Mesendoderm (in vitro differentiated cells): ENCODE results near the gene RHNO1.

Experiments
- DNase-seq: peaks from one replicate; pipeline ENCODE4 v3.0.0; 2013
- H2AK5ac ChIP-seq: 2 replicates; pipeline ENCODE4 v1.6.1; 2013; ENCODE audit warnings: low read length, inconsistent platforms
- H2BK120ac ChIP-seq: 2 replicates; pipeline ENCODE4 v1.6.1; 2013; ENCODE audit warnings: low read depth, mild to moderate bottlenecking, low read length, moderate library complexity, mixed read lengths
- H2BK15ac ChIP-seq: replicated peaks from 2 replicates; pipeline ENCODE4 v1.6.1; 2013; ENCODE audit warnings: low read depth, mild to moderate bottlenecking, moderate library complexity
- H2BK5ac ChIP-seq: 2 replicates; pipeline ENCODE4 v1.6.1; 2013; ENCODE audit warnings: low read length, inconsistent platforms
- H3K18ac ChIP-seq: 2 replicates; pipeline ENCODE4 v1.6.1; 2013; ENCODE audit warnings: mild to moderate bottlenecking, low read length, mixed read lengths
- H3K23ac ChIP-seq: one replicate; pipeline ENCODE4 v1.6.1; 2013; ENCODE audit warnings: low read length
- H3K27ac ChIP-seq: 2 replicates; pipeline ENCODE4 v1.5.1; 2013; ENCODE audit warnings: low read depth, mild to moderate bottlenecking, inconsistent platforms, low read length, moderate library complexity
- H3K27me3 ChIP-seq: 2 replicates; pipeline ENCODE4 v1.6.1; 2013; ENCODE audit warnings: low read length, control low read depth, mild to moderate bottlenecking, inconsistent platforms; ENCODE audit not compliant: insufficient read depth, poor library complexity
- H3K36me3 ChIP-seq: 2 replicates; pipeline ENCODE4 v1.6.1; 2013; ENCODE audit warnings: low read length, inconsistent platforms; ENCODE audit not compliant: control insufficient read depth, insufficient read depth
- H3K4ac ChIP-seq: one replicate; pipeline ENCODE4 v1.6.1; 2013; ENCODE audit warnings: low read depth, mild to moderate bottlenecking, low read length, moderate library complexity
- H3K4me1 ChIP-seq: 2 replicates; pipeline ENCODE4 v1.6.1; 2013; ENCODE audit warnings: low read depth, low read length, inconsistent platforms; ENCODE audit not compliant: control insufficient read depth
- H3K4me2 ChIP-seq: 2 replicates; pipeline ENCODE4 v1.6.1; 2013; ENCODE audit warnings: low read length
- H3K4me3 ChIP-seq: 2 replicates; pipeline ENCODE4 v1.5.1; 2013; ENCODE audit warnings: mild to moderate bottlenecking, low read length
- H3K56ac ChIP-seq: one replicate; pipeline ENCODE4 v1.6.1; 2013; ENCODE audit warnings: low read length
- H3K79me1 ChIP-seq: 2 replicates; pipeline ENCODE4 v1.6.1; 2013; ENCODE audit warnings: low read length, inconsistent platforms
- H3K79me2 ChIP-seq: 2 replicates; pipeline ENCODE4 v1.6.1; 2013; ENCODE audit warnings: mild to moderate bottlenecking, low read length; ENCODE audit not compliant: control insufficient read depth, insufficient read depth
- H3K9ac ChIP-seq: 2 replicates; pipeline ENCODE4 v1.6.1; 2013; ENCODE audit warnings: low read length, inconsistent platforms
- H4K5ac ChIP-seq: one replicate; pipeline ENCODE4 v1.6.1; 2013; ENCODE audit warnings: low read length
- H4K8ac ChIP-seq: one replicate; pipeline ENCODE4 v1.6.1; 2013; ENCODE audit warnings: low read depth, mild to moderate bottlenecking, control low read depth, low read length, moderate library complexity
- WGBS: extraction: QIAGEN DNeasy Blood & Tissue Kit; methylation state at CpG from one replicate; pipeline ENCODE4 v1.1.7; 2013; ENCODE audit warnings: low lambda C conversion rate, missing lambda C conversion rate; ENCODE audit not compliant: insufficient coverage; ENCODE audit errors: extremely low coverage; 5-methylcytosine and 5-hydroxymethylcytosine counted together

RHNO1 gene

DNA sequence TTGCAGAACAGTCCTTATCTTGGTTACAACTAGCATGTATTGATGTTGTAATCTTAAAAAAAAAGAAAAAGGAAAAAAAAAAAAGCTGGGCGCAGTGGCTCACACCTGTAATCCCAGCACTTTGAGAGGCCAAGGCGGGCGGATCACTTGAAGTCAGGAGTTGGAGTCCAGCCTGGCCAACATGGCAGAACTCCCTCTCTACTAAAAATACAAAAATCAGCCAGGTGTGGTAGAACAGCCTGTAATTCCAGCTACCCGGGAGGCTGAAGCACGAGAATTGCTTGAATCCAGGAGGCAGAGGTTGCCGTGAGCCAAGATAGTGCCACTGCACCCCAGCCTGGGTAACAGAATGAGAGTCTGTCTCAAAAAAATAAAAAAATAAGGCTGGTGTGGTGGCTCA is 56.6 kb downstream of the RHNO1 start:
- no peak overlapping the region for H3K18ac ChIP-seq
- H3K23ac ChIP-seq, result no peak overlapping the region
- H3K27ac ChIP-seq, result no peak overlapping the region
- no CpG with 5 or more reads among the region's 6 CpGs for WGBS
- no peak overlapping the region for H3K4ac ChIP-seq
- no peaks in the 10 kb centered on the region for H3K27me3 ChIP-seq
- H3K4me2 ChIP-seq, result no peak overlapping the region
- no peaks in the 10 kb centered on the region for H3K79me1 ChIP-seq
- no peak overlapping the region for H3K56ac ChIP-seq
- no peak overlapping the region for H2BK120ac ChIP-seq
- H3K9ac ChIP-seq, result no peak overlapping the region
- no peak overlapping the region for H2BK15ac ChIP-seq
- H3K36me3 ChIP-seq, result peaks cover 2% of the 10 kb centered on the region
- H3K4me3 ChIP-seq, result no peak overlapping the region
- DNase-seq, result no peak
- no peak overlapping the region for H2BK5ac ChIP-seq
- H2AK5ac ChIP-seq, result no peak overlapping the region
- no peak overlapping the region for H4K8ac ChIP-seq
- H3K79me2 ChIP-seq, result no peaks in the 10 kb centered on the region
- no peak overlapping the region for H4K5ac ChIP-seq
- H3K4me1 ChIP-seq, result no peaks in the 10 kb centered on the region

DNA sequence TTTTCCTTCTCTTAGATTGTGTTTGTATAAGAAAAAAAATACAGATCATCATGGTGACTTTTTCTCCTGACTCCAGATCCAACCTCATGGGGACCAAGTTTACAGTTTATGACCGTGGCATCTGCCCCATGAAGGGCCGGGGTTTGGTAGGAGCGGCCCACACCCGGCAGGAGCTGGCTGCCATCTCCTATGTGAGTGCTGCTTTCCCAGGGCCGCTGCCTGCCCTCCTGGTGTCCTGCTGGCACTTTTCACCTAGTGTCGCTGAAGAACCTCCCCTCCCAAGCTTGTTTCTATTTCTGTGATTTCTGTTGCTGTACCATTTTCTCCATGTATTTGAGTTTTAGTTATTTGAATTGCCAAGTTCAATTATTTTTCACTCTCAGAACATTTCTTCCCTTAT is 57.3 kb downstream of the RHNO1 start:
- Histone ChIP-seq H3K4me3 (no peak overlapping the region), H3K4me1 (no peaks in the 10 kb centered on the region), H3K4me2 (no peak overlapping the region), H4K5ac (no peak overlapping the region), H3K9ac (no peak overlapping the region), H4K8ac (no peak overlapping the region), H3K23ac (no peak overlapping the region), H3K56ac (no peak overlapping the region), H2BK5ac (no peak overlapping the region), H3K27ac (no peak overlapping the region), H3K79me1 (no peaks in the 10 kb centered on the region), H2AK5ac (no peak overlapping the region), H3K18ac (no peak overlapping the region), H3K36me3 (peaks cover 3% of the 10 kb centered on the region), H2BK120ac (no peak overlapping the region), H3K4ac (no peak overlapping the region), H3K27me3 (no peaks in the 10 kb centered on the region), H3K79me2 (no peaks in the 10 kb centered on the region), H2BK15ac (no peak overlapping the region)
- WGBS, result no CpG with 5 or more reads among the region's 6 CpGs
- no peak for DNase-seq

DNA sequence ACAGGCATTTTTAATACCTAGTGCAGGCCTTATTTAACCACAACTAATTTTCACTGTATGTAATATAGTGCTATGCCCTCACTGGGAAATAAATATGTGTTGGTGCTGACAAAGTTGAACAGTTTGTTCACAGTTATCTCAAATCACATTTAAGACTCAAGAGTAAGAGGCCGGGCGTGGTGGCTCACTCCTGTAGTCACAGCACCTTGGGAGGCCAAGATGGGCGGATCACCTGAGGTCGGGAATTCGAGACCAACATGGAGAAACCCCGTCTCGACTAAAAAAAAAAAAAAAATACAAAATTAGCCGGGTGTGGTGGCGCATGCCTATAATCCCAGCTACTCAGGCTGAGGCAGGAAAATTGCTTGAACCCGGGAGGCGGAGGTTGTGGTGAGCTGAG is 59.3 kb downstream of the RHNO1 start:
- Histone ChIP-seq H3K79me1 (no peaks in the 10 kb centered on the region), H3K79me2 (no peaks in the 10 kb centered on the region), H3K23ac (no peak overlapping the region), H2BK120ac (no peak overlapping the region), H4K5ac (no peak overlapping the region), H3K18ac (no peak overlapping the region), H3K4ac (no peak overlapping the region), H2AK5ac (no peak overlapping the region), H3K4me3 (no peak overlapping the region), H3K56ac (no peak overlapping the region), H2BK5ac (no peak overlapping the region), H3K27ac (no peak overlapping the region), H2BK15ac (no peak overlapping the region), H3K4me1 (no peaks in the 10 kb centered on the region), H3K27me3 (no peaks in the 10 kb centered on the region), H3K4me2 (no peak overlapping the region), H3K9ac (no peak overlapping the region), H4K8ac (no peak overlapping the region), H3K36me3 (peaks cover 6% of the 10 kb centered on the region)
- DNase-seq, result no peak
- no CpG with 5 or more reads among the region's 11 CpGs for WGBS

DNA sequence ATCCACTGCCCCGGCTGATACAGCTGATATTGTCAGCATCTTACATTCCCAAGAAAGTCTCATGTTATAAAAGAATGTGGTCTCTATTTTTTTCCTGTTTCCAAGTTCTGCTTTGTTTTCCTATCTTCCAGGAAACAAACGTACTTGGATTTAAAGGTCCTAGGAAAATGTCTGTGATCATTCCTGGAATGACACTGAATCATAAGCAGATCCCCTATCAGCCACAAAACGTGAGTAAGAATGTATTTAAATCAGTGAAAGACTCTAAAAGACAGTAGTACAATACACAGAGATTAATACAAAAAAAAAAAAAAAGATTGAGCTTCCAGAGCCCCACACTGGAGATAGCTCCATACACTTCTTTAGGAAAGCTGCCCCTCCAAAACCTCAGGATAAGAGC is 60.5 kb downstream of the RHNO1 start:
- Histone ChIP-seq H3K23ac (no peak overlapping the region), H3K79me1 (no peaks in the 10 kb centered on the region), H3K27ac (no peak overlapping the region), H3K18ac (no peak overlapping the region), H2BK15ac (no peak overlapping the region), H4K8ac (no peak overlapping the region), H3K36me3 (peaks cover 6% of the 10 kb centered on the region), H3K27me3 (no peaks in the 10 kb centered on the region), H3K79me2 (no peaks in the 10 kb centered on the region), H2AK5ac (no peak overlapping the region), H2BK5ac (no peak overlapping the region), H4K5ac (no peak overlapping the region), H3K9ac (no peak overlapping the region), H3K56ac (no peak overlapping the region), H3K4ac (no peak overlapping the region), H3K4me2 (no peak overlapping the region), H3K4me1 (no peaks in the 10 kb centered on the region), H2BK120ac (no peak overlapping the region), H3K4me3 (no peak overlapping the region)
- WGBS, result no CpG with 5 or more reads among the region's 3 CpGs
- no peak for DNase-seq
